HepG2 (cell line): ENCODE data around the gene SART1.

Experiments
- BRD4 ChIP-seq: sonication (generic); formaldehyde crosslinking; IDR thresholded peaks from 2 replicates; pipeline ENCODE4 v1.4.0; 2020; ENCODE audit warnings: missing genetic modification reagents
- EZH2 ChIP-seq: conservative IDR thresholded peaks from 2 replicates; pipeline ENCODE4 v1.6.1; 2012; ENCODE audit warnings: mild to moderate bottlenecking, low read depth, low read length, moderate library complexity
- GABPA ChIP-seq, 2 experiments: IDR thresholded peaks; 2 replicates each; pipeline ENCODE4 v1.6.1; 2011 to 2016; ENCODE audit warnings: low read depth in 2 of 2, low read length in 1 of 2, missing biosample characterization in 1 of 2, missing genetic modification characterization in 1 of 2
- POLR2A ChIP-seq, 2 experiments: IDR thresholded peaks; 2 replicates each; pipeline ENCODE4 v1.6.1; 2011; ENCODE audit warnings: low read depth in 2 of 2, low read length in 2 of 2, mild to moderate bottlenecking in 1 of 2, moderate library complexity in 1 of 2; ENCODE audit not compliant: insufficient read depth in 1 of 2
- POLR2AphosphoS5 ChIP-seq: IDR thresholded peaks from 2 replicates; pipeline ENCODE4 v1.6.1; 2012; ENCODE audit warnings: low read depth, low read length
- SAFB2 ChIP-seq: sonication (generic); formaldehyde crosslinking; IDR thresholded peaks from 2 replicates; pipeline ENCODE4 v1.5.1; 2020; ENCODE audit warnings: missing genetic modification reagents, low read depth, mild to moderate bottlenecking, borderline replicate concordance
- ZBTB38 ChIP-seq: sonication (generic); formaldehyde crosslinking; IDR thresholded peaks from 2 replicates; pipeline ENCODE4 v1.5.1; 2020; ENCODE audit warnings: mild to moderate bottlenecking, missing genetic modification reagents
- ZNF10 ChIP-seq: sonication (generic); formaldehyde crosslinking; IDR thresholded peaks from 2 replicates; pipeline ENCODE4 v1.4.0; 2020; ENCODE audit warnings: mild to moderate bottlenecking, low read depth, missing genetic modification reagents, borderline replicate concordance
- ZNF670 ChIP-seq: sonication (generic); formaldehyde crosslinking; IDR thresholded peaks from 2 replicates; pipeline ENCODE4 v1.8.0; 2022; ENCODE audit warnings: mild to moderate bottlenecking, missing genetic modification reagents, borderline replicate concordance
- TF ChIP-seq, protein P1 (sequence below): sonication (generic); formaldehyde crosslinking; IDR thresholded peaks from 2 replicates; pipeline ENCODE4 v1.5.0; 2020; ENCODE audit warnings: mild to moderate bottlenecking, missing genetic modification reagents, moderate library complexity
- TF ChIP-seq, protein P2 (sequence below): sonication (generic); formaldehyde crosslinking; IDR thresholded peaks from 2 replicates; pipeline ENCODE4 v1.5.1; 2020; ENCODE audit warnings: mild to moderate bottlenecking, missing genetic modification reagents
- TF ChIP-seq, protein P3 (sequence below): sonication (generic); formaldehyde crosslinking; IDR thresholded peaks from 2 replicates; pipeline ENCODE4 v1.4.0; 2020; ENCODE audit warnings: mild to moderate bottlenecking, missing genetic modification reagents
- TF ChIP-seq, protein P4 (sequence below): sonication (generic); formaldehyde crosslinking; conservative IDR thresholded peaks from 2 replicates; pipeline ENCODE4 v1.4.0; 2020; ENCODE audit warnings: missing genetic modification reagents

DNA sequence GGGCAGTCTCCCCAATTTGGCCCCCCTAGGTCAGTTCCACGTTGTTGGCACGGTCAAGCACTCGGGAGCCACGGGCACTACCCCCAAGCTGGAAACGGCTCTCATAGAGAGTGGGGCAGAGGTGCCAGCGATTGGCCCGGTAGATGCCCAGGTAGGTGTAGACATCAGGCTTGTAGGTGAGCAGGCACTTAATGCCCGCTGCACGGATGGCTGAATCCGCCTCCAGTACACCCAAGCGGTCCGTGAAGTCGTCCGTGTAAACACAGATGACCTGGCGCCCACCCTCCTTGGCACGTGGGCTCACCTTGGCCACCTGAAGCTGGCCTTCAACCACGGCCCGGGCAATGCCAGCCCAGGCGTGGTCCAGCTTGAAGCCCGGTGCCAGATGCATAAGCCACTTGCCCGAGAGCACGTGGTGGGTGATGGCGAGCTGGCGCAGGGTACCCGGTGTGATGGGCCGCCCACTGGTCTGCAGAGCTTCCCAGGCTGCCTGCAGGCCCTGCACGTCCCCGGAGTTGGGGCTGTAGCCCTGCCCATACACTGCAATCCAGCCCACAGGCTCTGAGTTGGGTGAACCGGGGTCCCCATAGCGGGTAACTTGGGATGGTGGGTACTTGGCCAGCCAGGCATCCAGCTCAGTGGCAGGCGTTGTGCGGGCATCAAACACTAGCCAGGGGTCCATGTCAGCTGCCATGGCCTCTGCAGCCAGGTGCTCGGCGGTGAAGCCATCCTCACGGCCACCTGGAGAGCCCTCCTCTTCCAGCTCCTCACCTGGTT is 43.9 kb upstream of the SART1 start:
- TF ChIP-seq SAFB2 (CRISPR knock-in tag), result no peak
- TF ChIP-seq, protein P1, sequence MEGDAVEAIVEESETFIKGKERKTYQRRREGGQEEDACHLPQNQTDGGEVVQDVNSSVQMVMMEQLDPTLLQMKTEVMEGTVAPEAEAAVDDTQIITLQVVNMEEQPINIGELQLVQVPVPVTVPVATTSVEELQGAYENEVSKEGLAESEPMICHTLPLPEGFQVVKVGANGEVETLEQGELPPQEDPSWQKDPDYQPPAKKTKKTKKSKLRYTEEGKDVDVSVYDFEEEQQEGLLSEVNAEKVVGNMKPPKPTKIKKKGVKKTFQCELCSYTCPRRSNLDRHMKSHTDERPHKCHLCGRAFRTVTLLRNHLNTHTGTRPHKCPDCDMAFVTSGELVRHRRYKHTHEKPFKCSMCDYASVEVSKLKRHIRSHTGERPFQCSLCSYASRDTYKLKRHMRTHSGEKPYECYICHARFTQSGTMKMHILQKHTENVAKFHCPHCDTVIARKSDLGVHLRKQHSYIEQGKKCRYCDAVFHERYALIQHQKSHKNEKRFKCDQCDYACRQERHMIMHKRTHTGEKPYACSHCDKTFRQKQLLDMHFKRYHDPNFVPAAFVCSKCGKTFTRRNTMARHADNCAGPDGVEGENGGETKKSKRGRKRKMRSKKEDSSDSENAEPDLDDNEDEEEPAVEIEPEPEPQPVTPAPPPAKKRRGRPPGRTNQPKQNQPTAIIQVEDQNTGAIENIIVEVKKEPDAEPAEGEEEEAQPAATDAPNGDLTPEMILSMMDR (CRISPR knock-in tag), result no peak
- TF ChIP-seq, protein P2, sequence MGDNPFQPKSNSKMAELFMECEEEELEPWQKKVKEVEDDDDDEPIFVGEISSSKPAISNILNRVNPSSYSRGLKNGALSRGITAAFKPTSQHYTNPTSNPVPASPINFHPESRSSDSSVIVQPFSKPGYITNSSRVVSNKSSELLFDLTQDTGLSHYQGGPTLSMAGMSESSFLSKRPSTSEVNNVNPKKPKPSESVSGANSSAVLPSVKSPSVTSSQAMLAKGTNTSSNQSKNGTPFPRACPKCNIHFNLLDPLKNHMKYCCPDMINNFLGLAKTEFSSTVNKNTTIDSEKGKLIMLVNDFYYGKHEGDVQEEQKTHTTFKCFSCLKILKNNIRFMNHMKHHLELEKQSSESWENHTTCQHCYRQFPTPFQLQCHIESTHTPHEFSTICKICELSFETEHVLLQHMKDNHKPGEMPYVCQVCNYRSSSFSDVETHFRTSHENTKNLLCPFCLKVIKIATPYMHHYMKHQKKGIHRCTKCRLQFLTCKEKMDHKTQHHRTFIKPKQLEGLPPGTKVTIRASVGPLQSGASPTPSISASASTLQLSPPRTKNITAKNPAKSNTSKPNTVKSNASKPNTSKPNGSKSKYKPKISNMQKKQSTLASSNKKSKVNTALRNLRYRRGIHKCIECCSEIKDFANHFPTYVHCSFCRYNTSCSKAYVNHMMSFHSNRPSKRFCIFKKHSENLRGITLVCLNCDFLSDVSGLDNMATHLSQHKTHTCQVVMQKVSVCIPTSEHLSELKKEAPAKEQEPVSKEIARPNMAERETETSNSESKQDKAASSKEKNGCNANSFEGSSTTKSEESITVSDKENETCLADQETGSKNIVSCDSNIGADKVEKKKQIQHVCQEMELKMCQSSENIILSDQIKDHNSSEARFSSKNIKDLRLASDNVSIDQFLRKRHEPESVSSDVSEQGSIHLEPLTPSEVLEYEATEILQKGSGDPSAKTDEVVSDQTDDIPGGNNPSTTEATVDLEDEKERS (CRISPR knock-in tag), result no peak
- no peak for TF ChIP-seq ZNF10 (CRISPR knock-in tag)
- no peak for TF ChIP-seq BRD4
- TF ChIP-seq POLR2AphosphoS5, result no peak
- TF ChIP-seq, protein P3, sequence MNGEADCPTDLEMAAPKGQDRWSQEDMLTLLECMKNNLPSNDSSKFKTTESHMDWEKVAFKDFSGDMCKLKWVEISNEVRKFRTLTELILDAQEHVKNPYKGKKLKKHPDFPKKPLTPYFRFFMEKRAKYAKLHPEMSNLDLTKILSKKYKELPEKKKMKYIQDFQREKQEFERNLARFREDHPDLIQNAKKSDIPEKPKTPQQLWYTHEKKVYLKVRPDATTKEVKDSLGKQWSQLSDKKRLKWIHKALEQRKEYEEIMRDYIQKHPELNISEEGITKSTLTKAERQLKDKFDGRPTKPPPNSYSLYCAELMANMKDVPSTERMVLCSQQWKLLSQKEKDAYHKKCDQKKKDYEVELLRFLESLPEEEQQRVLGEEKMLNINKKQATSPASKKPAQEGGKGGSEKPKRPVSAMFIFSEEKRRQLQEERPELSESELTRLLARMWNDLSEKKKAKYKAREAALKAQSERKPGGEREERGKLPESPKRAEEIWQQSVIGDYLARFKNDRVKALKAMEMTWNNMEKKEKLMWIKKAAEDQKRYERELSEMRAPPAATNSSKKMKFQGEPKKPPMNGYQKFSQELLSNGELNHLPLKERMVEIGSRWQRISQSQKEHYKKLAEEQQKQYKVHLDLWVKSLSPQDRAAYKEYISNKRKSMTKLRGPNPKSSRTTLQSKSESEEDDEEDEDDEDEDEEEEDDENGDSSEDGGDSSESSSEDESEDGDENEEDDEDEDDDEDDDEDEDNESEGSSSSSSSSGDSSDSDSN, result no peak
- TF ChIP-seq ZNF670, result no peak
- TF ChIP-seq GABPA (IDR thresholded peaks at IDR 0.05; ENCODE audit: low read depth, low read length), result no peak
- no peak for TF ChIP-seq GABPA (CRISPR knock-in tag; IDR thresholded peaks at IDR 0.05; ENCODE audit: low read depth)
- TF ChIP-seq POLR2A (IDR thresholded peaks at IDR 0.05; ENCODE audit: insufficient read depth in 1 of 2, low read depth in 2 of 2, low read length in 2 of 2), result no peak
- peak; percentile 51 for TF ChIP-seq ZBTB38 (CRISPR knock-in tag)
- TF ChIP-seq EZH2, result no peak
- TF ChIP-seq, protein P4, sequence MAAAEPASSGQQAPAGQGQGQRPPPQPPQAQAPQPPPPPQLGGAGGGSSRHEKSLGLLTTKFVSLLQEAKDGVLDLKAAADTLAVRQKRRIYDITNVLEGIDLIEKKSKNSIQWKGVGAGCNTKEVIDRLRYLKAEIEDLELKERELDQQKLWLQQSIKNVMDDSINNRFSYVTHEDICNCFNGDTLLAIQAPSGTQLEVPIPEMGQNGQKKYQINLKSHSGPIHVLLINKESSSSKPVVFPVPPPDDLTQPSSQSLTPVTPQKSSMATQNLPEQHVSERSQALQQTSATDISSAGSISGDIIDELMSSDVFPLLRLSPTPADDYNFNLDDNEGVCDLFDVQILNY, result no peak
